Measurements from ENCODE around the gene PARP16.

The PARP16 gene

GRCh38 chr15:65275728-65276126 lies 11.0 kb downstream of the PARP16 start:
- DNase-seq (ENCODE audit: low read depth, low spot score): peak; percentile 12

GRCh38 chr15:65275104-65275727 lies 11.5 kb downstream of the PARP16 start:
- no peak for DNase-seq (ENCODE audit: low read depth, low spot score)

- DNase-seq (ENCODE audit: low read depth, low spot score): peak; percentile 86
These were observed 15.7 kb downstream of the PARP16 start for GRCh38 chr15:65270811-65271545.

GRCh38 chr15:65268411-65268810 lies 18.3 kb downstream of the PARP16 start:
- DNase-seq (ENCODE audit: low read depth, low spot score): no peak

- DNase-seq (ENCODE audit: low read depth, low spot score): no peak
These were observed 20.2 kb downstream of the PARP16 start for GRCh38 chr15:65266469-65266868.

- peak; percentile 12 for DNase-seq (ENCODE audit: low read depth, low spot score)
These were observed 21.7 kb downstream of the PARP16 start for GRCh38 chr15:65264863-65265430.

GRCh38 chr15:65263313-65263712 lies 23.4 kb downstream of the PARP16 start:
- peak; percentile 24 for DNase-seq (ENCODE audit: low read depth, low spot score)

- no peak for DNase-seq (ENCODE audit: low read depth, low spot score)
These were observed 25.7 kb downstream of the PARP16 start for GRCh38 chr15:65260968-65261367.

GRCh38 chr15:65259367-65259797 lies 27.3 kb downstream of the PARP16 start:
- no peak for DNase-seq (ENCODE audit: low read depth, low spot score)

GRCh38 chr15:65258375-65259262 lies 28.1 kb downstream of the PARP16 start:
- DNase-seq (ENCODE audit: low read depth, low spot score): peak; percentile 16

GRCh38 chr15:65255486-65256140 lies 31.1 kb downstream of the PARP16 start:
- DNase-seq (ENCODE audit: low read depth, low spot score): no peak

- DNase-seq (ENCODE audit: low read depth, low spot score): no peak
These were observed 31.9 kb downstream of the PARP16 start for GRCh38 chr15:65254758-65255157.

GRCh38 chr15:65254356-65254755 lies 32.3 kb downstream of the PARP16 start:
- DNase-seq (ENCODE audit: low read depth, low spot score): peak; percentile 14

GRCh38 chr15:65249641-65250040 lies 37.0 kb downstream of the PARP16 start:
- DNase-seq (ENCODE audit: low read depth, low spot score): no peak

GRCh38 chr15:65248511-65249255 lies 38.0 kb downstream of the PARP16 start:
- DNase-seq (ENCODE audit: low read depth, low spot score): peak; percentile 15

- no peak for DNase-seq (ENCODE audit: low read depth, low spot score)
These were observed 39.7 kb downstream of the PARP16 start for GRCh38 chr15:65246939-65247338.

- DNase-seq (ENCODE audit: low read depth, low spot score): no peak
These were observed 40.5 kb downstream of the PARP16 start for GRCh38 chr15:65246026-65246714.

GRCh38 chr15:65245096-65245856 lies 41.4 kb downstream of the PARP16 start:
- DNase-seq (ENCODE audit: low read depth, low spot score): peak; percentile 26

- no peak for DNase-seq (ENCODE audit: low read depth, low spot score)
These were observed 42.0 kb downstream of the PARP16 start for GRCh38 chr15:65244638-65245037.

Data from astrocyte of the hippocampus (primary cell).